HPDE6-E6E7 (cell line): Measurements from ENCODE around the gene SLC25A29.

Experiments used
- DNase-seq: peaks from one replicate; pipeline ENCODE4 v3.0.0; 2011; ENCODE audit warnings: missing footprints; ENCODE audit errors: extremely low spot score

SLC25A29 gene

GRCh38 chr14:100281286-100282082, 24.8 kb downstream of the SLC25A29 start:
- DNase-seq, result no peak

GRCh38 chr14:100279563-100279962, 26.7 kb downstream of the SLC25A29 start:
- DNase-seq, result no peak

DNA sequence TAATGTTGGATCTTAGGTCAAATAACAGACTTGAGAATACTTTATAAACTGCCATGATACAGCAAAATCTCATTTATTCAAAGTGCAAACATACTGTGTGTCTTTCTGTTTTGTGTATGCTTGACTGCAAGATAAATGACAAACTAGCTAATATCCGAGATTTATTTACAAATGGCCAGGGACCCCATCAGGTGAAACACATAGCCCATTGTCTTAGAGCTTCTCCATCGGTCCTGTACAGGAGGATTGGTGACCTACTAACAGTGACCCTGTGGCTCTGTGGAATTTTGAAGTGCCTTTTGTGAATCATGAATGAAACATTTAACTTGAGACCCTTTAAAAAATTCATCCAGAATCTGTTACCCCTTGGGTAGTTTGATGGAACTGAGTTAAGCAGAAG, 27.1 kb downstream of the SLC25A29 start:
- no peak for DNase-seq

DNA sequence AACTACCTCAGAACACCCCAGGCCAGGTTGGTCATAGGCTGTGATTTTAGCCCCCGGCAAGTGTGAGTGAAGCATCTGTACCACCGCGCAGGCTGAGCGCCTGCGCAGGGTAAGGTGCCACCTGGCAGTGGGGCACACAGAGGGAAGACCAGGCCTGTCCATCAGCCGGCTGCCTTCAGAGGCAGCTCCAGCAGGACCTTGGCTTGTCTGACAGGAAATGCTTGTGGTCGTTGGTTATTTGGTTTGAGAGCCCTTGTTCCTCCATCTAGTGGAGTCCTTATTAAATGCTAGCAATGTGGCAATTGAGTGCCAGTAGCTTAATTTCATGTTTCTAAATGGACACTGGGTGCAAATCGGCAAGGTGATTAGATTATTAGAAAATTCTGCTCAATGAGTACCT, 27.5 kb downstream of the SLC25A29 start:
- DNase-seq, result no peak

GRCh38 chr14:100275214-100275613, 31.0 kb downstream of the SLC25A29 start:
- no peak for DNase-seq

DNA sequence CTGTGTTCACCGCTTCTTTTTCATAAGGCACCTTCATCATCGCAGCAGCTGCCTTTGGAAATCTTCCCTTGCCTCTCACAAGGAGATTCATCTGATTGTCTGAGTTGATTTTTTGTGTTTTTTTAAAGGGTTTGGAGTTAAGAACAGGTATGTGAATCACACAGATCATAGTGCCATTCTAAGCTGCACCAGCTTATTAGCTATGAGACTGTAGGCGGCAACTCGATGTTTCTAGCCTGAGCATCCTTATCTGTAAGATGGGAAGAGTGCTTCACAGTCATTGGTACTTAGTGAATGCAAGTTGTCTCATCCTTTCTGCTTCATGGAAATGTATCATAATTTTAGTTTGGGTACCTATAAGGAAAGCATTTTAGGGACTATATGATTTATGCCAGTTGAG, 32.0 kb downstream of the SLC25A29 start:
- DNase-seq, result no peak

DNA sequence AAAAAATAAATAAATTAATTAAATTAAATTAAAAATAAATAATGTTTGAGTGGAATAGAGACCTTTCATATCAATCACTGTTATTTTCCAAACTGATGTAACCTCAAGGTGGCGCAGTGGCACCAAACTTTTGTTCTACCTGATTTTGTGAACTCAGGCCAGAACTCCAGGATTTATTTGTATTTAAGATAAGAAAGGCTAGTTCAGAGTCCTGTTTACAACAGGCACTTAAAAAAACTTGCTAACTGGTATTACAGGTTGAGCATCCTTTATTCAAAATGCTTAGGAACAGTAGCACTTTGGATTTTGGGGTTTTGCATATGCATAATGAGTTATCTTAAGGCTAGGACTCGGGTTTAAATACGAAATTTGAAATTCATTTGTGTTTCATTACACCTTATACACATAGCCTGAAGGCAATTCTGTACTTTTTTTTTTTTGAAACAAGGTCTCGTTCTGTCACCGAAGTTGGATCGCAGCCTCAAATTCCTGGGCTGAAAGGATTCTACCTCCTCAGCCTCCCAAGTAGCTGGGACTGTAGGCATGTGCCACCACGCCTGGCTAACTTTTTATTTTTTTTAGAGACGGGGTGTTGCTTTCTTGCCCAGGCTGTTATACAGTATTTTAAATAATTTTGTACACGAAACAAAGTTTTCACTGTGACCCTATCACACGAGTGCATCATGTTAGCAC, 34.9 kb downstream of the SLC25A29 start:
- DNase-seq, result no peak

DNA sequence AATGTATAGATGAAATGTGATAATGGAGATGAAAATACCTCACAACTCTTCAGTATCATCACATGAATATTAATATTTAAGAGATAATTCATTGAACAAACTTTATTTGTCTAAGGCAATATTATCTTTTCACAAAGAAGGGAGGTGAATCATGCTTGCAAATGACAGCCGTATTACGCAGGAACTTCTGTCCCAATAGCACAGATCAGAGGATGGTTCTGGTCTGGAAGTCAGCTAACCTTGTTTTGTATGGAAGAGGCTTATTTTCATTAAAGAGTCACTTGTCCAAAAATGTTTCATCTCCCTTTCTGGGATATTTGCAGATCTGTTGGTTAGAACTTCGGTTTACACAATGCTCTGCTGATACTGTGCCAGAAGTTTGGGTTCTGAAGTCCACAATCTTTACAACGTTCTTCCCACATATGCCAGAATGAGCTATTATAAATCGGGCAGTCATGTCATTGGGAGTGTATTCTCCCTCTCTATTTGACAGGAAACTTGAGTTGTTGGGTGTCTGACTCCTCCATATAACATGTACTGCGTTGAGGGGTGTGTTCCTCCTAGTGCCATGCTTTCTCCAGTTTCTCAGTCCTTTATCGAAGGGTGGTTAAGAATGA, 37.5 kb downstream of the SLC25A29 start:
- DNase-seq, result no peak

DNA sequence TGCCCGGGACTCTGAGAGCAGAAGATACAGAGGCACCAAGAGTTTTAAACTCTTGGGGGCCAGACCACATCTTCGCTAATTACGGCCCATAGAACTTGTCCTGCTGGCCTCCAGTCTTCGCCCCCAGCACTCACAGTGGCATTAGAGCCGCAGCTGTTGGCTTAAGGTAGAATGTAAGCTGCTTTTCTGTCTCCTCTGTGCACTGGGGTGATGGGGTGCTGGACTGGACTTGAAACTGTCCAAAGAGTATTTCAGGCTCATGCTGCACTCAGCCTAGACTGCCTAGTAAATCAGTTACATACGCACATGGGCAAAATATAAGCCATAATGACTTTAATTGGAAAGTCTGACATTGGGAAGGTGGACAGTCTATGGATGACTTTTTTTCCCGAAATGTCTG, 38.3 kb downstream of the SLC25A29 start:
- no peak for DNase-seq

GRCh38 chr14:100263141-100263540, 43.1 kb downstream of the SLC25A29 start:
- DNase-seq, result no peak

DNA sequence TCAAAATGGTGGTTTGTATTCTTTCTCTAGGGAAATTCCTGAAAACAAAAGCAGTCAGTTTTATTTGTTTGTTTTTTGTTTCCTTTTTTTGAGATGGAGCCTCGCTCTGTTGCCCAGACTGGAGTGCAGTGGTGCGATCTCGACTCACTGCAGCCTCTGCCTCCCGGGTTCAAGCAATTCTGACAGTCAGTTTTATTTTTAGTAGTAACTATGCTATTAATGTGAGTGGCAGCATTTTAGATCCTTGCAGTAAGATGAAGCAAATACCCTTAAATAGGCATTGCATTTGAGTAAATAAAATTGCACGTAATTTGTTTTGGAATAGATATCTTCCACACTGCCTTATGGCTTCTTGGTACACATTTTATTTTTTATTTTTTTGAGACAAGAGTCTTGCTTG, 43.7 kb downstream of the SLC25A29 start:
- no peak for DNase-seq

GRCh38 chr14:100261621-100262020, 44.6 kb downstream of the SLC25A29 start:
- no peak for DNase-seq

GRCh38 chr14:100256339-100256895, 49.8 kb downstream of the SLC25A29 start:
- no peak for DNase-seq

DNA sequence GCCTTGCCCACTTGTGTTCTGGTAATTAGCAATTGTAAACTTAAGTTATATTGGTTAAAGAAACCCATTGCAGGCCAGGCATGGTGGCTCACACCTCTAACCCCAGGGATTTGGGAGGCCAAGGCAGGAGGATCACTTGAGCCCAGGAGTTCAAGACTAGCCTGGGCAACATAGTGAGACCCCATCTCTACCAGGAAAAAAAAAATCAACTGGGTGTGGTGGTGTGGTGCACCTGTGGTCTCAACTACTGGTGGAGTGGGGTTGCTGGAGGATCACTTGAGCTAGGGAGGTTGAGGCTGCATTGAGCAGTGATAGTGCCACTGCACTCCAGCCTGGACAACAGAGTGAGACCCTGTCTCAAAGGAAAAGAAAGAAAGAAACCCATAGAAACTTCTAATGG, 53.6 kb downstream of the SLC25A29 start:
- no peak for DNase-seq

DNA sequence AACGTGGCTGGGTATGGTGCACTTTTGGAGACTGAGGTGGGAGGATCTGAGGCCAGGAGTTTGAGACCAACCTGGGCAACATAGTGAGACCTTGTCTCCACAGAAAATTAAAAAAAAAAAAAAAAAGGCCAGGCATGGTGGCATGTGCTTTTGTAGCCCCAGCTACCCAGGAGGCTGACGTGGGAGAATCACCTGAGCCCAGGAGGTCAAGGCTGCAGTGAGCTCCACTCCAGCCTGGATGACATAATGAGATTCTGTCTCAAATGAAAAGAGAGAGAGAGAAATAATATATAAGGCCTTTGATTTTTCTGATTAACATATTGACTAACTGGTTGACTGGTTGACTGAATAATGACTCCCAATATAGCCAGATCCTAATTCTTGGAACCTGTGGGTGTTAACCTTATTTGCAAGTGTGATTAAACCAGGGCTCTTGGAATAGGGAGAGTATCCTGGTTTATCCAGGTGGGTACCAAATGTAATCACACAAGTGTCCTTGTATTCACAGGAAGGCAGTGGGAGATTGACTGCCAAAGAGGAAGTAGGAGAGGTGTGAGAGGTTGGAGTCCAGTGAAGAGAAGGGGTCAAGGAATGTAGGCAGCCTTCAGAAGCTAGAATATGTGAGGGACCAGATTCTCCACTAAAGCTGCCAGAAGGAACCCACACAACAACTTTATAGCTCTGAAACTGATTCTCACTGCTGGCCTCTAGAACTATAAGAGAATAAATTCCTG, 55.3 kb downstream of the SLC25A29 start:
- no peak for DNase-seq

DNA sequence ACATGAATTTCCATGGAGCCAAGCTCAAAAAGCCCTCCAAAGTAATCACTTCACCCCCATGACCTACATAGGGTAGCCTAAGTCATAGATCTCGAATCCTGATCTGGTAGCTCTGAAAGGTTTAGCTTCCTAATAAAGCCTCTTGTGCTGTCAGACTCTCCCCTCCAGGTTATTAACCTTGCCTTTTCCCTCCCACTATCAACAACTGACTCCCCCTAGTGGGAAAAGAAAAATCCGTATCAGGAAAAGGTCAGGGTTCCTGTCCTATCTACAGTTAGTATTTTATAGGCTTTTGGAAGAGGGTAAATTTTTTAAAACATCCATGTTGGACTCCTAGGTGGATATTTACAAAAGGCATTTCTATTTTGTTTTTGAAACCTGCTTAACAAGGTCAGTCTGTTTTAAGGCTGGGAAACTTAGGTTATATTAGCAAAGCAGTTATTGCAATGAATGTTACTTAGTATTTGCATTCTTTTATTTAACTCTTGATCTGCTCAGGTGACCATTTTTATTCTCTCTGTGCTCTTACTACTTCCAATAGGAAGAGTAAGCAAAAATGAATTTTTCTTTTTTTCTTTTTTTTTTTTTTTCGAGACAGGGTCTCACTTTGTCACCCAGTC, 59.3 kb downstream of the SLC25A29 start:
- peak; percentile 55 for DNase-seq

DNA sequence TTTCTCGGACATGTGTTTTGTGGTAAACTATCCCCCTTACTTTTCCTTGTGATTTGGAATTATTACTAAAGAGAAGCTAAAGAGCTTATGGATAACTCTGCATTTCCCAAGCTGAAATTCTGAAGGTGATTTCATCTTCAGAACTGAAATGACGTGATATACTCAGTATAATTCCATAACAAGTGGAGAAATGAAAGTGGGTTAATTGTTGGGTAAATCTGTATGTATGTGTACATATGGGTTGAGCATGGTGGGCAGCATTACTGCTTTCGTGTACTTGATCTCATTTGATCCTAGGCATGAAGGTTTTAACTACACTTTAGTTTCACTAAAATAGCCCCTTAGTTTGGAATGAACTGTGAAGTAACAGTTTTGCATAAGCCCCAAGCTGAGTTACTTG, 63.2 kb downstream of the SLC25A29 start:
- no peak for DNase-seq

DNA sequence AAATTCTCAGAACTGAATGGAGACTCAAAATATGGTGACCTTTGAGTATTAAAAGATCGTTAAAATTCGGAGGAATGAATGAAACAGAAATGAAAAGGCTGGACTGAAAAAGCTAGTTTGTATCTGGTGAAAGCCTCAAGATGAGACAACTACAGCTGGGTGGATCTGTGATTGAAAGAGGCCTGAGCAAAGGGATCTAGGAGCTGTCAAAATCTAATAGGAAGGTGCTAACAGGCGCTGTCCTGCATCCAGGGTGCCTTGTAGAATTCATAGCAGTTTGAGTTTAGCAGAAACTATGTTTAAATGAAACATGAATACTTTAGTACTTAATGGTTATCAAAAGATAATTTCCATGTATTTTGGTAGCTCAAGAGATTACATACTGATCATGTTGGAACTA, 65.0 kb downstream of the SLC25A29 start:
- DNase-seq, result no peak
